Activated naive CD8-positive, alpha-beta T cell treated with anti-CD3 and anti-CD28 coated beads, Interleukin-2, amount 50 U/mL, for 24 hours (primary cell): Measurements from ENCODE around the gene F2RL3.
"Not testable (repeated sequence)": the region's sequence is repeated elsewhere in the genome, so short reads cannot be mapped to it uniquely, and the experiment has no call there.

Experiments used
- ATAC-seq: fragments of 150-1000 bp; cut with Tn5 transposase; one replicate; pipeline ENCODE4 v1.10.0; 2021
- DNase-seq: peaks from one replicate; pipeline ENCODE4 v3.0.0; 2021
- H3K27ac Mint-ChIP-seq: one replicate; pipeline ENCODE4 v1.8.0; 2021; ENCODE audit warnings: mild to moderate bottlenecking, mixed read lengths
- H3K27me3 Mint-ChIP-seq: one replicate; pipeline ENCODE4 v1.8.0; 2021; ENCODE audit warnings: mixed read lengths
- H3K36me3 Mint-ChIP-seq: one replicate; pipeline ENCODE4 v1.8.0; 2021; ENCODE audit warnings: low read depth, mixed read lengths
- H3K4me1 Mint-ChIP-seq: one replicate; pipeline ENCODE4 v1.8.0; 2021; ENCODE audit warnings: mixed read lengths
- H3K4me3 Mint-ChIP-seq: one replicate; pipeline ENCODE4 v1.8.0; 2021; ENCODE audit warnings: mild to moderate bottlenecking, moderate library complexity, mixed read lengths
- H3K9me3 Mint-ChIP-seq: one replicate; pipeline ENCODE4 v1.8.0; 2021; ENCODE audit warnings: mixed read lengths

F2RL3 gene

GRCh38 chr19:16938211-16938610 is 49.4 kb downstream of the F2RL3 start:
- ATAC-seq (no peak), DNase-seq (no peak)
- Mint-ChIP-seq H3K9me3 (peaks cover 25% of the 10 kb centered on the region), H3K4me3 (no peak overlapping the region), H3K27ac (no peak overlapping the region), H3K4me1 (no peaks in the 10 kb centered on the region), H3K36me3 (no peaks in the 10 kb centered on the region), H3K27me3 (peaks cover 2% of the 10 kb centered on the region)

GRCh38 chr19:16940063-16940462 is 51.3 kb downstream of the F2RL3 start:
- not testable (repeated sequence) for H3K27me3 Mint-ChIP-seq, H3K4me1 Mint-ChIP-seq, H3K36me3 Mint-ChIP-seq, ATAC-seq, H3K4me3 Mint-ChIP-seq, H3K27ac Mint-ChIP-seq, DNase-seq
- H3K9me3 Mint-ChIP-seq: peaks cover 12% of the 10 kb centered on the region

GRCh38 chr19:16940626-16941025 is 51.8 kb downstream of the F2RL3 start:
- Mint-ChIP-seq H3K9me3 (peaks cover 7% of the 10 kb centered on the region), H3K27ac (no peak overlapping the region), H3K4me1 (no peaks in the 10 kb centered on the region), H3K4me3 (no peak overlapping the region), H3K36me3 (no peaks in the 10 kb centered on the region), H3K27me3 (peaks cover 2% of the 10 kb centered on the region)
- no peak for DNase-seq
- ATAC-seq: no peak
